Activated CD4-positive, alpha-beta T cell treated with anti-CD3 and anti-CD28 coated beads, Interleukin-2, amount 10 ng/mL, durations not matched to agents 7 days and 5 days (primary cell): ENCODE results near the gene CASP10. TPM values are rescaled to one million over a fixed set of nuclear protein-coding genes. Genes with fewer than 3 reads are reported as not detected.
A peak's percentile ranks its signal among the peaks of the same experiment; 100 is the strongest.

Source experiments
- CTCF ChIA-PET: fragments of 350-600 bp; sonication (Branson Sonifier 250); formaldehyde crosslinking; loops from one replicate; lab custom pipeline; 2021; ENCODE audit warnings: antibody characterized with exemption; lab: Charles Lee
- POLR2A ChIA-PET: fragments of 350-600 bp; sonication (Branson Sonifier 250); formaldehyde crosslinking; loops from one replicate; lab custom pipeline; 2021; ENCODE audit warnings: antibody characterized with exemption; lab: Charles Lee
- DNase-seq: peaks from one replicate; pipeline ENCODE4 v3.0.0-alpha.2; 2020
- H3K27ac Mint-ChIP-seq: one replicate; pipeline ENCODE4 v1.8.0; 2021; ENCODE audit warnings: mild to moderate bottlenecking, moderate library complexity, mixed read lengths
- H3K27me3 Mint-ChIP-seq: one replicate; pipeline ENCODE4 v1.8.0; 2021; ENCODE audit warnings: mixed read lengths
- H3K36me3 Mint-ChIP-seq: one replicate; pipeline ENCODE4 v1.8.0; 2021; ENCODE audit warnings: low read depth, mixed read lengths
- H3K4me1 Mint-ChIP-seq: one replicate; pipeline ENCODE4 v1.8.0; 2021; ENCODE audit warnings: mixed read lengths
- H3K4me3 Mint-ChIP-seq: one replicate; pipeline ENCODE4 v1.8.0; 2021; ENCODE audit warnings: mild to moderate bottlenecking, moderate library complexity, mixed read lengths
- H3K9me3 Mint-ChIP-seq: one replicate; pipeline ENCODE4 v1.8.0; 2021; ENCODE audit warnings: mixed read lengths
- total RNA-seq, 2 experiments: library from RNA; stranded (reverse); gene quantifications; one replicate each; pipeline ENCODE4 v1.2.3, GENCODE V29; 2021

Gene CASP10
- total RNA-seq, 2 experiments from 2014 or later = 45.0 to 49.6 TPM

DNA sequence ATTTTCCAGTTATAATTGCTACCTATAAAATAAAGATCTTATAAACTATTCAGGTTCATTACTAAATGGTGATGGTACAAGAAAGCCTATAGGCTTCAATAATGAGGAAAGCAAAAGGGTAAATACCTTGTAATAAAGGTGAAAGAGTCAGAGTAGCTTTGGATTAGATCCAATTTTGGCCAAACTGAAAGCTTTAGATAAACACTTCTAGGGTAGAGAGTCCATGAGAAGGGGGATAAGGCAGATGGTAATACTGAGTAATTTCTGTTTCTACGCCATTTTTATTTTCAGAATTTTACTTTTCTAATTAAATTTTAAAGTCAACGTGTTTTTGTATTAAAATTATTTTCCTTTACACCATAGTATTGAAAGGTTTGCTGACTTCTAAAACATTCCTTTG, 86.8 kb downstream of the CASP10 start:
- H3K27me3 Mint-ChIP-seq = no peaks in the 10 kb centered on the region
- peaks cover 74% of the 10 kb centered on the region for H3K4me1 Mint-ChIP-seq
- DNase-seq = no peak
- ChIA-PET POLR2A (no interaction called here), CTCF (interaction anchor here (1.0 to 1.7 kb wide), 5 partner anchors 10 to 38 kb away, joined by 3 to 8 read pairs (median 3); no protein-coding TSS in a partner anchor)
- no peak overlapping the region for H3K27ac Mint-ChIP-seq
- no peak overlapping the region for H3K4me3 Mint-ChIP-seq
- peaks cover 81% of the 10 kb centered on the region for H3K36me3 Mint-ChIP-seq
- H3K9me3 Mint-ChIP-seq = no peaks in the 10 kb centered on the region

DNA sequence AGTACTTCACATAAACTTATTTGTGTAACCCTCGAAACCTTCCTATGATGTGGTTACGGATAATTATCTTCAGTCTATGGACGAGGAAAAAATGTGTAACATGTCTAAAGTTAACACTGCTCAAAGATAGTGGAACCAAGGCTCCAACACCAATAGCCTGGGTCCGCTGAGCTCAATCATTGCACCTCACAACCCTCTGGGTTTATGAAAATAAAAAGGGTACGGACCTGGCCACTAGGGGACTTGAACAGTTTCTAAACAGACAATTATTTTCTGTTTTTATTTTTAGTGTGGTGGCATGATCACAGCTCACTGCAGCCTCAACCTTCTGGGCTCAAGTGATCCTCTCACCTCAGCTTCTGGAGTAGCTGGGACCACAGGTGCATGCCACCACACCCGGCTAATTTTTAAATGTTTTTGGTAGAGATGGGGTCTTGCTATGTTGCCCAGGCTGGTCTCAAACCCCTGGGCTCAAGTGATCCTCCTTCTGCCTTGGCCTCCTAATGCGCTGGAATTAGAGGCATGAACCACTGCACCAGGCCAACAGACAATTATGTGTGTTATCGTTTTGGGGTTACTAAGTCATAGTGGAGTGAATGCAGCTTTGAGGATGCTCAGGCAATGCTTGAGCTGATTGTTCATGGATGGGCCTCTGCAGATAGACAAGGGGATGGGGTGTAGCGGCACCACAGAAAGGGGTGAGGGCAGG, 87.5 kb downstream of the CASP10 start:
- Mint-ChIP-seq H3K9me3 (no peaks in the 10 kb centered on the region), H3K27me3 (no peaks in the 10 kb centered on the region), H3K36me3 (peaks cover 84% of the 10 kb centered on the region), H3K4me1 (peaks cover 74% of the 10 kb centered on the region), H3K4me3 (no peak overlapping the region), H3K27ac (peak overlapping the region; percentile 13)
- no peak for DNase-seq
- POLR2A ChIA-PET = no interaction called here
- CTCF ChIA-PET = interaction anchor here (0.6 to 1.7 kb wide), 5 partner anchors 9 to 331 kb away, joined by 3 to 8 read pairs (median 3); no protein-coding TSS in a partner anchor

DNA sequence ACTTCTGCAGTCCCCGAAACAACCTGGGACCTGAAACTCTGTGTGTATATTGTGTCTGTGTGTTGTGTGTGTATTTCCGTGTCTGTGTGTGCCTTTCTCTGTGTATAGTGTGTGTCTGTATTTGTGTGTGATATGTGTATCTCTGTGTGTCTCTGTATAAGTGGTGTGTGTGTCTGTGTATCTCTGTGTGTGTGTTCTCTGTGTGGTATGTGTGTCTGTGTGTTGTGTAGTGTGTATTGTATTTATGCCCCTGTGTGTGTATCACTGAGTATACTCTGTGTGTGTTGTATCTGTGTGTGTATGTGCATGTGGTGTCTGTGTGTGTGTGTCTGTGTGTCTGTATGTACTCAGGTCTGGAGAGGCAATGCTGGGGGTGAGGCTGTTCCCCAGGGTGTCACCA, 89.0 kb downstream of the CASP10 start:
- Mint-ChIP-seq H3K27ac (peak overlapping the region; percentile 70), H3K36me3 (peaks cover 81% of the 10 kb centered on the region), H3K4me1 (peaks cover 60% of the 10 kb centered on the region), H3K9me3 (no peaks in the 10 kb centered on the region), H3K4me3 (no peak overlapping the region), H3K27me3 (no peaks in the 10 kb centered on the region)
- DNase-seq = no peak
- ChIA-PET CTCF (no interaction called here), POLR2A (no interaction called here)

DNA sequence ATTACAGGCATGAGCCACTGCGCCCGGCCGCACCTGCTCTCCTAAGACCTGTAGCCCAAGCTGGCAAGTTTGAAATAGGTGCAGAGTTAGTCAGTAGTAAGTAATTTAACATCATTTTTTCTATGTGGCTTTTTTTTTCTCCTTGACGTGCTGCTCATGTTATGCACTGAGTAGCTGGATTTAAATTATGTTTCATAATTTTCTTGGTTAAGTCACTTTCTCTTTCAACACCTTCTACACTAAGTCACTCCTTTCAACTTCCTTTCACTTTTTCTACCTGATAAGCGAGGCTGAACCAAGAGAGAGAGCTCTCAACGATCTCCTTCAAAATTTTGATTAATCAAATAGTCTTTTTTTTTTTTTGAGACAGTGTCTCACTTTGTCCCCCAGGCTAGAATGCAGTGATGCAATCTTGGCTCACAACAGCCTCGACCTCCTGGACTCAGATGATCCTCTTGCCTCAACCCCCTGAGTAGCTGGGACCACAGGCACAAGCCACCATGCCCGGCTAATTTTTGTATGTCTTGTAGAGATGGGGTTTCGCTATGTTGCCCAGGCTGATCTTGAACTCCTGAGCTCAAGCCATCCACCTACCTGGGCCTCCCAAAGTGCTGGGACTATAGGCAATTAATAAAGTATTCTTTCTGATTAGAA, 90.5 kb downstream of the CASP10 start:
- ChIA-PET POLR2A (no interaction called here), CTCF (interaction anchor here (0.6 to 2.4 kb wide), 6 partner anchors 26 to 178 kb away, joined by 3 to 8 read pairs (median 5); partner anchors contain the start of genes STRADB and TRAK2)
- Mint-ChIP-seq H3K4me3 (no peak overlapping the region), H3K27ac (peak overlapping the region; percentile 46), H3K9me3 (no peaks in the 10 kb centered on the region), H3K27me3 (no peaks in the 10 kb centered on the region), H3K36me3 (peaks cover 82% of the 10 kb centered on the region), H3K4me1 (peaks cover 55% of the 10 kb centered on the region)
- no peak for DNase-seq

DNA sequence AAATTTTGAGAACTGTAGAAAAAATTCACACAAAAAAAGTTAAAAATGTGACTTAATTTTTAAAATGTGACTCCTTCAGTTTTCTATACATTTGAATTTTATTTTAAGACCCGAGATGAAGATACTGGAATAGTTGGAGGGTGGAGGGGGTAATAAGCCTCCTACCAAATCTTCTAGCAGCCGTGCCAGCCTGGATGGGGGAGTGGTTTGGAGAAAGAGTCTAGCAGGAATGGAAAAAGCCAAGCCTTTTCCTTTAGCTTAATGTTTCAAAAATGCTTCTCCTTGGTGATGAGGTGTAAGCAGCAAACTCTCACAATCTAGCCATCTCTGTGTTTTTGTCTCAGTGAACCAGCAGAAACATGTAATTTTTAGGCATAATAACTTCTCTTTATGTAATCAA, 92.1 kb downstream of the CASP10 start:
- Mint-ChIP-seq H3K27ac (no peak overlapping the region), H3K9me3 (no peaks in the 10 kb centered on the region)
- POLR2A ChIA-PET = no interaction called here

DNA sequence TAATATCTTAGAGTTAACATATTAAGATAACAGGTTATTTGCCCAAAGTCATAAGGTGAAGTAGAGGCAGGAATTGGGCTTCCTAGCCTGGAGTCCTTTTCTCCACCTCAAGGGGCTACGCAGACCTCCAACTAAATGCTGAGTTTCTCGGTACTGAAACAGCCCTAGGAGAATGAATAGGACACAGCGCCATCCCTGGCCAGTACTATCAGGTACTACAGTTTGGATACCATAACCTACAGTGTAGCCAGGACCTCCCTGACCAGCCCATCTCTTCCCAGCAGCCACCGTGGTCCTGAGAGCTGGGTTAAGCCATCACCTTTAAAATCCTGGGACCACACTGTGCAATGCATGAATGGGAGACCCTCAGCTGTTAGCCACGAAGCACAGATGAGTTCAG, 93.0 kb downstream of the CASP10 start:
- Mint-ChIP-seq H3K27ac (no peak overlapping the region), H3K27me3 (no peaks in the 10 kb centered on the region), H3K4me1 (peaks cover 54% of the 10 kb centered on the region), H3K9me3 (no peaks in the 10 kb centered on the region), H3K36me3 (peaks cover 84% of the 10 kb centered on the region), H3K4me3 (no peak overlapping the region)
- ChIA-PET CTCF (interaction anchor here (0.5 to 2.4 kb wide), 3 partner anchors 44 to 92 kb away, joined by 3 to 8 read pairs (median 4); no protein-coding TSS in a partner anchor), POLR2A (no interaction called here)
- DNase-seq = no peak

More for the DNA sequence above, 92.1 kb downstream of the CASP10 start:
- Mint-ChIP-seq H3K4me1 (peaks cover 56% of the 10 kb centered on the region), H3K36me3 (peaks cover 82% of the 10 kb centered on the region), H3K4me3 (no peak overlapping the region), H3K27me3 (no peaks in the 10 kb centered on the region)
- CTCF ChIA-PET = interaction anchor here (0.6 to 2.4 kb wide), 2 partner anchors 43 to 218 kb away, joined by 4 to 8 read pairs; no protein-coding TSS in a partner anchor
- DNase-seq = no peak

DNA sequence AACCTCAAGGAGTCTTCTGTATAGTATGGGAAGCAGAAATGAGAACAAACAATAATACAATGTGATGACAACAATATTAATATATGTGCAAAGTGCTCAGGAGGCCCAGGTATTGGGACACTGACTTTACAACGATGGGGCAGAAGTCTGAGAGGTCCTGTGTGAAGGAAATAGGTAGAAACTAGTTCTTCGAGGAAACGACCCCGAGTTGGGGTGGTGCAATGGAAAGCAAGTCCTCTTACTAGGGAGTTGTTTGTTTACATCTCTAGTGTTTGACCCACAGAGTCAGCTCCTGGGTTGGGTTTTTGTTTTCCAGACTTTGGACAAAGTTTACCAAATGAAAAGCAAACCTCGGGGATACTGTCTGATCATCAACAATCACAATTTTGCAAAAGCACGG, 93.6 kb downstream of the CASP10 start:
- peaks cover 49% of the 10 kb centered on the region for H3K4me1 Mint-ChIP-seq
- no peak for DNase-seq
- H3K36me3 Mint-ChIP-seq = peaks cover 82% of the 10 kb centered on the region
- POLR2A ChIA-PET = no interaction called here
- CTCF ChIA-PET = interaction anchor here (1.0 kb wide), 1 partner anchor 91 kb away, joined by 3 read pairs; no protein-coding TSS in a partner anchor
- no peak overlapping the region for H3K4me3 Mint-ChIP-seq
- H3K27me3 Mint-ChIP-seq = no peaks in the 10 kb centered on the region
- no peaks in the 10 kb centered on the region for H3K9me3 Mint-ChIP-seq
- no peak overlapping the region for H3K27ac Mint-ChIP-seq

Other genes with a start within 250 kb of the CASP10 start
- gene ORC2, start 219.5 kb upstream of the CASP10 start, total RNA-seq = 10 to 100 TPM; 49.2 to 52.6 TPM
- gene HYCC2, start 111.5 kb upstream of the CASP10 start, total RNA-seq = 10 to 100 TPM; 31.4 to 32.0 TPM
- gene NDUFB3, start 111.1 kb upstream of the CASP10 start, total RNA-seq = 100 to 1,000 TPM; 134 to 147 TPM
- gene CFLAR, start 67.0 kb upstream of the CASP10 start, total RNA-seq = 100 to 1,000 TPM in 1 of 2 experiments, 10 to 100 TPM in 1; 98.4 to 106 TPM
- gene CASP8, start 77.4 kb downstream of the CASP10 start, total RNA-seq = 10 to 100 TPM; 73.6 to 77.7 TPM
- 1 to 10 TPM; 2.5 to 4.4 TPM for gene FLACC1, start 174.2 kb downstream of the CASP10 start, total RNA-seq